Measurements from ENCODE around the gene TCF12.
A peak's percentile ranks its signal among the peaks of the same experiment; 100 is the strongest.
"Not testable (repeated sequence)": the region's sequence is repeated elsewhere in the genome, so short reads cannot be mapped to it uniquely, and the experiment has no call there.

Gene TCF12

DNA sequence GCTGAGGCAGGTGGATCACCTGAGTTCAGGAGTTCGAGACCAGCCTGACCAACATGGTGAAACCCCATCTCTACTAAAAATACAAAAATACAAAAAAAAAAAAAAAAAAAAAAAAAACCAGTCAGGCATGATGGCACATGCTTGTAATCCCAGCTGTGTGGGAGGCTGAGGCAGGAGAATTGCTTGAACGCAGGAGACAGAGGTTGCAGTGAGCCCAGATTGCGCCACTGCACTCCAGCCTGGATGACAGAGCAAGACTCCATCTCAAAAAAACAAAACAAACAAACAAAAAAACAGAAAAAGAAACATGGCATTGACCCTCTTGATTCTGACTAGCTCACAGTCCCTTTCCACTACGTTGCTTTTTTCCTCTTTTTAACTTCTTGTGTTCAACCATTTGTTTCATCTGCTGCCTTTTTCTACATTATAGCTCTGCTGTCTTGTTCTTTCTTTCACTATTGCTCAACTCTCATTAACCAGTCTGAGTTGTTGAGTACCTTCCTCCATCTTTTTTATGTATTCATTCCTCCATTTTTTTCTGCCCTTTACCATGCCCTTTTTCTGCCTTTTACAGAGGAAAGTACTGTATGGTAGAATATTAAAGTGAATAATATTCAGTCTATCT lies 179.6 kb downstream of the TCF12 start:
- DNase-seq: not testable (repeated sequence)

DNA sequence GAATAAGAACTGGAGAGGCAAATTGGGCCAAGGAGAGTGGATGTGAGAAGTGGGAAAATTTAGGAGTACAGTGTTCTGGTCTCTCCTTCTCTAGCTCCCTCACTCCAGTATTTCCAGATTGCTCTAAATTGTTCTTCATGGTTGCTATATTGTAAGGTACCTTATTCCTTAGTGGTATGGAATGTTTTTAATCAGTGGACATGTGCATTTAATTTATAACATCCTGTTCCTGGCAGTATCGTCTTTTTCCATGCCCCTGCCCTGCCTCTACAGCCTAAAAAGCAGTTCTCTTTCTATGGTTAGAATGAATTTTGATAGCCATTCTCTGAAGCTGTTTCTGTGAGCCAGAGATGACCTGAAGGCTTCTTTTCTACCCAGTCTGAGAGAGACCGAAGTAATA lies 180.5 kb downstream of the TCF12 start:
- no peak for DNase-seq

DNA sequence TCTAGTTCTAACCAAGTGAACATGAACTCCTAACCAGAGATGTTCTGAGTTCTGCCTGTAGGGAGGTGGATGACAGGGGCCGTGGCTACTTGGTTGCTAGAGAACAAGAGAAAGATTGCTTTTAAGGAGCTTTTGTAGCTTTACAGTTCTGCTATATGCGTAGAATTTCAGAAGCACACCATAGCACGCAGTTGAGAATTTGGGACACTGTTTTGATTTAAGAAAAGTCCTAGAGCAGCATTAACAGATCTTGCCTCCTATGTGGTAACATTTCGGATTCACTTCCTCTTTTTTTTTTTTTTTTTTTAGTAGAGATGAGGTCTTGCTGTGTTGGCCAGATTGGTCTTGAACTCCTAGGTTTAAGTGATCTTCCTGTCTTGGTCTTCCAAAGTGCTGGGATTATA lies 181.7 kb downstream of the TCF12 start:
- no peak for DNase-seq

DNA sequence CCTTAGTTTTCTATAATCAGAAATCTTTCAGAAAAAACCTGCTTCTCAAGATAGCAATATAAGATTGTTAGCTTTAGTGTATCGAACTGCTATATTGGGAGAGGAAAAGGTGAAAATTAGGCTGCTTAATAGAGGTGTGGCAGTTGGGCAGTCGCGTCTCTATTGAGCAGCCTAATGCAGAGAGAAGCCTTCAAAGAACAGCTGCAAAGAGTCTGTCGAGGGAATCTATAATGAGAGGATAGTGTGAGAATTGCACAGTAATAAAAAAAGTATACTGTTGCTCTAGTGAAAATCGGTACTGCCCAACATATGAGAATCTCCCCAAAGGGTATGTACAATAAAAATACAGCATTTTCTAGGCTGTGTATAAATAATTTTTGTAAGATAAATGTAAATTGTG lies 184.4 kb downstream of the TCF12 start:
- no peak for DNase-seq

DNA sequence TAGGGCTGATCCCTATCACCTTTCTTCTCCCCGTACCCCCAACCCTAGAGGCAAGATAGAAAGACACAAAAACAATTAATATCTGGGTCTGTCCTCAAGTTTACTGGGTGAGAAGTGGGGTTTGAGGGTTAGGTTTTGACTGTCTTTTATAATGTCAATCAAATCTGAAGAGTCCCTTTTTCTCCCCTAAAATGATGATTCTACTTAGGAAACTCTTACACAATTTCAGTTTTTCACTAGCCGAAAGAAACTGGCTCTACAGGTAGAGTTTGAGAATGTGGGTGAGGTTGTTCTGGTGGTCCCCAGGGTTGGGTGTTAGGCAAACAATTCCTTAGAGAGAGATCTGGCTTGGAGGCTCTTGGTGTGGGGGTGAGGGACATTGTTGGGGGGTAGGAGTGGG lies 189.9 kb downstream of the TCF12 start:
- DNase-seq: no peak

DNA sequence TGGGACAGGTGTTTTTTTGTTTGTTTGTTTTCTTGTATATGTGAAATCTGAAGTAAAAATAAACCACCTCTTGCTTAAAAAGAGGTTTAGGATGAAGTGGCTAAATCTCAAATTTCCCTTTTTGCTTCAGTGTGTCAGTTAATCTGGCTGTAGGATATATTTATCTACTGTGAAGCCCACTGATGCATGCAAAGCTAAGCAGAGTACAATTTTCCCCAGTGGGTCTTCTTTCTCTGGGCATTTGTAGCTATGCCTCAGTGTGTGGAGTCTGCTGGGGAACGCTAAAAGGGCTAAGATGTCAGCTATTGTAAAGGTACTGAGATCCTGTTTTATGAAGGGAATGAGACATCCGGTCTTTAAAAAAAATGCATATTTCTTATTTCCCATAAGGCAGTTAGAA lies 190.6 kb downstream of the TCF12 start:
- DNase-seq: no peak

DNA sequence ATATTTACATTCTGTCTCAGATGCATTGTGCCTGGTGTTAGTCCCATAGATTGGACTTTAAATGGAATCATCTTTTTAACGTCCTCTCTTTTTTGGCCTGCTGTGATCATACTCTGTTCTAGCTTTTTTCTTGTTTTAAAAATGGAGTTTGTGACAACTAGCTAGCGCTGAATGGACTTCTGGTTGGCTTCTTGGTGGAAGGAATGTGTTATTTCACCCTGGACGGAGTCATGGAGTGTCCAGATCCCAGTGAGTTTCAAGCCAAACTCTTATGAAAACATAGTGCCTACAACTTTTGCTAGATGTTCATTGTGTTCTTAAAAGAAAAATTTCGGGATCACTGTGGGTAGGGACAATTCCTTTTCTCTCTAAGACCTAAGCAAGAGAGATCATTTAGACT lies 192.6 kb downstream of the TCF12 start:
- DNase-seq: no peak

DNA sequence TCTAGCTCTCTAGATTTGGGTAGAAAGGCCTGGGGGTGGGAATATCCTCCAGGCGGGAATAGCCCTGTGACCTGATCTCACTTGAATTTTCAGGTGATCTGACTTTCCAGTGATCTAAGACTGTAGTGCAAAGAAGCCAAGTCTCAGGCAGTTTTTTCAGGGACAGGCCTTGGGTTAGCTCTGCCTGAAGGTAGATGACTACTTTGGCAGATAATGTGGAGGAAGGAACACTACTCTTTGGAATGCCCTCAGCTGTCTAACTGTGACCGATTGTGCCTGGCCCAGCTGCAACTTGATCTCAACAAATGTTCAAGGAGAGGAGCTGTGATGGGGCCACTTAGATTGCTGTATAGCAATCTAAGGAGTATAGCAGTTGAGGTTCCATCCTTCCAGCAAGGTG lies 193.7 kb downstream of the TCF12 start:
- no peak for DNase-seq

DNA sequence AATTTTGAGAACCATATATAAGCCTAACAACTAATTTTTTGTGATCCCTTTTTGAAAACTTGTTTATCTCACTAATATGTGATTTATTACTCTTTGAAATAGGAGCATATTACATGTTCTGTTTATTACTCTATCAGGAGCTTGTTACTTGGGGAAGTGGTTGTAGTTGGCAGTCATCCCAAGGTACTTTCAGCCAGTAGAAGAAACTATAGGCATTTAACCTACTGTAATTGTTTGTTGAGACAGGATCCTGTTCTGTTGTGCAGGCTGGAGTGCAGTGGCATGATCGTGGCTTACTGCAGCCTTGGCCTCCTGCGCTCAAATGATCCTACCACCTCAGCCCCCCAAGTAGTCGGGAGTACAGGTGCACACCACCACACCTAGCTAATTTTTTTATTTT lies 195.6 kb downstream of the TCF12 start:
- DNase-seq: peak; percentile 2

DNA sequence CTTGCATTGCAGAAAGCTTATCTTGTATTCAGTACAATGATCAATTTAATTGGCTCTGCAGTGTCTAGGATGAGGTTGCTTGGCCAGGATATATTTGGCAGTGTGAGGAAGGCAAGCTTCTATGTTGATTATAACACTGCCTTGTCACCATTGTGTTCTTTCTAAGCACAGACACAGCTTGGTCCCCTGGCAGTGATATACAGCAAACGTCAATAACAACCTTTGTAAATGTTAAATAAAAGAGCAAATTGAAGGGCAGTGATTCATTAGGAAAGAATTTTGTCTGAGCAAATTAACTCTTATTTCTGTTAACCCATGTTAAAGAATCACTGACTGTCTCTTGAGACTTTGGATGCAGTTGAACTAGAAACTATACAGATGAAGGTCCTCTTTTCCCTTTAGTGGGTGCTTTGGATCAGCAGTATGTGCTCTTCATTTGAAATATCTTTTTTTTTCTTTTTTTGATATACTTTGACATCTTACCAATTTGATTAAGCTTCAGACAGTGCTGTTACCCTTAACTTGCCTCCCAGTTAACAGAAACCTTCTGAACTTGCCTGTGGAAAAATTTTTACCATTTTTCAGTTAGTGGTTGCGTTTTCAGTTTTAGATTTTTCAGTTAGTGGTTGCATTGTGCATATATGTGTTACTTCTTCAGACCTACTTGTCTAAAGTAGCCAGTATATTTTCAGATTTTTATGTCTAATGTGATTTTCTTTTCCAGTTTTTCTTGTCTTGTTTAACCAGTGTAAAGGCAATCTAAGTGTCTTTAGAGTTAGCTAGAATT lies 199.8 kb downstream of the TCF12 start:
- no peak for DNase-seq

DNA sequence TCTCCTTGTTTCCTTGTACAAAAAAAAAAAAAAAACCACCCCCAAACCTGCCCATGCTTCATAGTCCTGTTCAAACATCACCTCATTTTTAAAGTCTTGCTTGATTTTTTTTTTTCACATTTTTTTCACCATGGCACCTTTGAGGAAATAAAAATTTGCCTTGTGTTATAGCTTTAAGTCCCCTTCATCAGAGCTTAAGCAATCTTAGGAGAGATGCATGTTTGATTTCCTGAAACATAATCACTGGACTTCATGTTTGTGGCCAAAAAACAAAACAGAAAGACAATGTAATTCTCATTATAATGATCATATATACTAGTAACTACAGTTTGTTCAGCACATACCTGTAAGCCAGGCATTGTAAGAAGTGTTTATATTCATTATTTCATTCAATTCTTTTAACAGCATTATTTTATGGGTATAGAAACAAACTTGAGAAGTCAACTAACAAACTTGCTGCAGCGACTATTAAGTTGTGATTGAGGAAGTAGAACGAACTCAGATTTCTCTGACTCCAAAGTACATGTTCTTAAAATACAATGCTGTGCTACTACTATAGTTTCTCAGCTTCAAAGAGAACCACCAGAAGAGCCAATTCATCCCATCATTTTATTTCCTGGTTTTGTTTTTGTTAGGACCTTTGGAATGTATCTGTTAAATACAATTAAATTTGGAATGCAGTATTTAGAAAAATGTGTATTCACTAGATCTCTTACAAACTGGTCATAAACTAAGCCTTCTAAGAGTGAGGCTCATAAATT lies 203.8 kb downstream of the TCF12 start:
- no peak for DNase-seq

DNA sequence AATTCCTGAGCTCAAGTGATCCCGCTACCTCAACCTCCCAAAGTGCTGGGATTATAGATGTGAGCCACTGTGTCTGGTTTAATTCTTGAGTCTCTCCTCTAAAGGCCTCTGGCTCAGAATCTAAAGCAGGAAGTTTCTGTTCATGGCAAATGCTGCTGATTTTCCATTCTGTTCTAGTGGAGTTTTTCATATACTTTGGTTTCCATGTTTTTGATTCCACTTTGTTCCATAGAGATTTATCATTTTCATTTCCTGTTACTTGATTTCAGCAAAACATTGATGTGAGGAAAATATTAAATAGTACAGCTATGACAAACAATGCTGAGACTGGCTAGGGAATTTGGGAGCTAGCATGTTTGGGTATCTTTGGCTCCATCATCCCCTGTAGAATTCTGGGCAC lies 205.6 kb downstream of the TCF12 start:
- no peak for DNase-seq

DNA sequence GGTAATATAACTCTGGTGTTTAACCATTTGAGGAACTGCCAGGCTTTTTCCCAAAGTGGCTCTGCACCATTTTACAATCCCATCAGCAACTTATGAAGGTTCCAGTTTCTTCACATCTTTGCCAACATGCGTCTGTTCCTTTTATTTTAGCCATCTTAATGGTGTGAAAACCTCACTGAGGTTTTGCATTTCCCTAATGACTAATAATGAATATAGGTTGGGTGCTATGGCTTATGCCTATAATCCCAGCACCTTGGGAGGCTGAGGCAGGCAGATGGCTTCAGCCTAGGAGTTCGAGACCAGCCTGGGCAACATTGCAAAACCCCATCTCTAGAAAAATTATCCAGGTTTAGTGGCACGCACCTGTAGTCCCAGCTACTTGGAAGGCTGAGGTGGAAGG lies 210.6 kb downstream of the TCF12 start:
- no peak for DNase-seq

DNA sequence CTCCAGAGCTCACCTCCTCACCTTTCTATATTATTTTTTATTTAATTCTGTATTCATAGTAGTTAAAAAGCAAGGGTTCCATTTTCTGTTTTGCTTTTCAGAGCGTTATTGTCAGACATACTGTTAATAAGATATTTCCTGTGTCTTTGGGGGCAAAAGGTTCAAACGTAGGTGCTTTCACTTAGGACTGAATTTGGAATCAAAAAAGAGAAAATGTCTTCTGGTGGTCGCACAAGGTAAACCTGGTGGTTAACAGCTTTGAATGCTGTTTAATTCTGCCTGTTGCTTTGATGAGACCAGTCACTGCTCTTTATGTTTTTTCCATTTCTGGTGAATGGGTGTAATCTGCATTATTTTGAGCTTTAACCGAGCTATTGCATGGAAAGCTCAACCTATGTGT lies 212.5 kb downstream of the TCF12 start:
- no peak for DNase-seq

DNA sequence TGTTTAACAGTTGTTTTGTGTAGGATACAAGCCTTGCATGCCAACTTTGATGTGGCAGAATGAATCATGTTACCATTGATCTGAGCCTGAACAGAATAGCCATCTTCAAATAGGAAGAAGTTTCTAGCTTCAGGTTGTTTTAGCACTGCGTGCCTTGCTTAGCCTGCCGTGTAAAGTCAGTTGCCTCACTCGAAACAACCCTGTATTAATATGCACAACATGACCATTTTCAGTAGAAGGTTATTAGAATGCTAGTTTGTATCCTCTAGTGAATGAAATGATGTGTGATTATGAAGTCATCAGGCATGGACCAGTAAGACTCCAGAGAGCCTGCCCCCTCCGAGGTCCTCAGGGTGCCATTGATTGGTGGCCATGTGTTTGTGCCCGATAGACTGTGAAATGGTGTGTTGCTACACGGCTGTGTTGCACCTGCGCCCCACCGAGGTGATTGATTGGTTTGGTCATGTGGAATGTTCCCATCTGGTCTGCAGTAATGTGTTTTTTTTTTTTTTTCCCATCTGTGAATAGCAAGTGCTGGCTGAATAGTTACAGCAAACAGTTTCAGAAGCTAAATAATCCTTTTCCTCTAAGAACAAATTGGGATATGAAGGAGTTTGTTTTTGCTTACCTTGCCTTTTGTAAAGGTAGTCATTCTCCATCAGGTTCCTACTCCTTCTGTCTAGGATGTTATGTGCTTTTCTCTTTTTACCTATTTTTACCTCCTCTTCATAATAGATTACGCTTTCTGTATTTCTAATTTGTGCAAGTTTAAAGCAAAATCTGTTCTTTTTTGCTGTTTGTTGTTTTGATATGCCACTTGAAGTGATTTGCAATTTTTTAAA lies 214.9 kb downstream of the TCF12 start:
- peak; percentile 20 for DNase-seq

DNA sequence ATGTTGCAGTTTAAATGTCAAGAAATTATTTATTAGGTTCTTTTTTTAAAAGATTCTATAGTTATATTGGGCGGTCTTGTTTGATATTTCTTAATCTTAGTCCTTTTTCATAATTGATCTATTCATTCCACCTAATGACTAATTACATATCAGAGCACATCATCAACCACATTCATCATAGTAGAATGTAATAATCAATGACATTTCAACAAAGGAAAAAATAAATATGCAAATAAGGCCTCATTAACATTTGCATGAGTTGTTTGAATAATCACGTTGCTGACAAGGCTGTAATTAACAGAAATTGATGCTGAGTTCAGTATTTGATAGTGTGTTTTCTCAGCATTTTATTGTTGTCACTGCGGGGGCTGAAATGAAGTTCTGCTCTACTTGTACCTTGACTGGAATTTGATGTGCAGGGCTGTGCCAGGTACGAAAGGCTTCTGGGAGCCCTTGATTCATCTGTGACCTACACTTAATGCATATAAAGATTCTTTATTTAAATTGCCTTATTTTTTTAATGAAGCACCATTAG lies 215.7 kb downstream of the TCF12 start:
- no peak for DNase-seq

DNA sequence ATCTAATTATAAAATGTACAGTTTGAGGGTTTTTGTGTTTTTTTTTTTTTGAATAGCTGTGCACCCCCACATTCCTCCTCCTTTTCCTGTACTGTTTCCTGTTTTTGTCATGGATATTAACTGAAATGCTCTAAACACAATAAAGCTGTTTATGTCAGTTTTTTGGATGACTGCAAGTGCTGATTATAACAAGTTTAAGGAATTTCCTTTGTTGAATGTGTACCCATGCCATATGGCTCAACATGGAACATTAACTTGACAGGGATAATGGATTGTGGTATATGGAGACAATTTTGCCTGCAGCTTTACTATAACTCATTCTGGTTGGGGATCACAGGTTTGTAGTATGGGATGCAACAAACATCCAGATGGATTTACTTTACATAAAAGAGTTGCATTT lies 216.4 kb downstream of the TCF12 start:
- no peak for DNase-seq

DNA sequence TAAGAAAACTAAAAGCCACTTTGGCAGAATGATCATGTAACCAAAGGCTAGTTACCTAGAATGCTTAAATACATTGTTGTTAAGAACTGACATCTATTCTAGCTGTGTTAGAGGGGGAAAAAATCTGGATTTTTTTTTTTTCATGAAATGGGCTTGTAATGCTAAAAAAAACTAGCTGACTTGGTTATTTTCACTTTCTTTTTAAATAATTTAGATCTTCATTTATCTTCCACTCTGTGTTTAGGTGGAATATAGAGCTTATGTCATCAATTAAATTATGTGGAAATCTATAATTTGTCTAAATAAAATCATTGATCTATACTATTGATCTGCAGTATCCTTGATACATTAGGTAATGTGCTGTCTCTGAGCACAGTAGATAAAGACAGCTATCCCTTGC lies 217.4 kb downstream of the TCF12 start:
- no peak for DNase-seq

DNA sequence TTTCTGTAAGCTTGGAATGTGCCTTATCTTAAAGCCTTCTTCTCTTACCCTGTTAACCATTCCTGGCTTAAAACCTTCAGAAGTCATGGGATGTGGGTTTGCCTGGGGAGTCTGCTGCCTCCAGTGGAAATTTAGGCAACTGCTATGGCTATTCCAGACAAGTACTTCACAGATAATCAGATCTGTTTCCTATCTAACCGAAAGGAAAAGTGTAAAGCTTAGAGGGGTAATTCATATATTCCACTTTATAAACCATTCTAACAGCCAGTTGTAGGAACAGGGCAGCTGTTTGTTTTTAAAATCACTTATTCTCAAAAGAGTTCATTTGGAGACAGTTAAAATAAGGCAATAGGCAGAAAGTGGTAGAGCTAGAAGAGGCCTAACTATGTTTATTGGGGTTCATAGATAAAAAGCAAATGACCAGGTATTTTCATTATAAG lies 219.9 kb downstream of the TCF12 start:
- peak; percentile 9 for DNase-seq

DNA sequence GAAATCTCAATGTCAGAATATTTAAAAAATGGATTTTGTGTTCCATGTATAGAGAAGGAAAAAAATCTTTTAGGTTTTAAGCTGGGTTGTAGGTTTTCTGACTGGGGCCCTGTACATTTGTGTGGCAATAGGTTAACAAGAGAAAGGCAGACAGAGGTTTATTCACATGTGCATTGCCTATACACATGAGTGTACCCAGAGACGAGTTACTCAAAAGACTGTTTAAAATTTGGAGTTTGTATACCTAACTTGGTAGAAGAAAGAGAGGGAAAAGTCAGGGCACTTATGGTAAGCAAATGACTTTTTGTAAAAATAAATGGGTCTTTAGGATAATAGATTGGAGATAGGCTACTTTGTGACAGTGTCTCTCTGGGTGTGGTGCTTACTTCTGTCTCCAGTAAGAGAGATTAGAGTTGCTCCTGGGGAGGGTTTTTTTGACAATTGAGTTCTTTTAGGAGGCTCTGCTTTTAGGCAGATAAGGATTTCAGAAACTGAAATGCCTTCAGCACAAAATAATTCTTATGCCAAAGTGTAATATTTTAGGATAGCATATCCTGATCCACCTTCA lies 225.2 kb downstream of the TCF12 start:
- no peak for DNase-seq

DNA sequence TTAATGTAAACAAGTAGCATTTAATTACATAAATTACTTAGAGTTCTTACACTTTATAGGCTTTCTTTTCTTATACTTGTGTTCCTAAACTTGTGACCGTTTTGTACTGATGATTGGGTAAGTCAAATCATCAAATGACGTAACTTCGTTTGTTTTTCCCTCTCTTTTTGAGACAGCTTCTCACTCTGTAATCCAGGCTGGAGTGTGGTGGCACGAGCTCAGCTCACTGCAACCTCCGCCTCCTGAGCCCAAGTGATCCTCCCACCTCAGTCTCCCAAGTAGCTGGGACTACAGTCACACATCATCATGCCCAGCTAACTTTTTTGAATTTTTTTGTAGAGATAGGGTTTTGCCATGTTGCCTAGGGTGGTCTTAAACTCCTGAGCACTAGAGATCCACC lies 226.0 kb downstream of the TCF12 start:
- DNase-seq: no peak

DNA sequence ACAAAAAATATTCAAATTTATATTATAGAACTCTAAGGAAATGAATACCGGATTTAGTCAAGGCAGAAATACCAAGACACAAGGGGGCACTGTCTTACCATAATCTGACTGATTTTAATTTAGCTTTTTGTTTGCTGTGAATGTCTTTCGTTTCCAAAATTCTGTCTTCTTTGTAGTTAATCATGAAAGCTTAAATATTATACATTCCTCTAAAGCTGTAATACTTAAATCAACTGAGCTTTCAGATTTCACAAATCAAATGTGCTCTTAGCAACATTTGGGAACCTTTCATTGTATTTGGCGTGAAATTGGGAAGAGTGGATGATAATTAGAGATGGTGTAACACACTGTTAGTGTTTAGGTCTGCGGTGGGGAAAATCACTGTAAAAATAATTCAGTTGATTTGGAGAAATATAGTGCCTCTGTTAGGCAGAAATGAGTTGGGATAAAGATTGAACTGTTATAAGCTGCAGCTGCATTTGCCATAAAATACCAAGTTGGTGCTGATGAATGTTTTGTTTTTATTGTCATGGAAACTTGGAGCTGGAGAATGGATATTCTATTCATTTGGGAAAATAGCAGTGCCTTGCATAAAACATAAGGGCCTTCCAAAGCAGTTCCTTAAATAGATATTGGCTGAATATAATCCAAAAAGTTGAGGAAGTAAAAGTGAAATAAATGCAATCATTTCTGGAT lies 228.2 kb downstream of the TCF12 start:
- DNase-seq: peak; percentile 61

Data from NCI-H1092 treated with DMSO at 0.1 percent for 48 hours (cell line).